RWPE1 (cell line): ENCODE data around the gene RGS8.

Experiments
- CTCF ChIA-PET: fragments of 350-600 bp; sonication (Branson Sonifier 250); formaldehyde crosslinking; extraction: SDS; loops from one replicate; lab custom pipeline; 2021; lab: Yijun Ruan, JAX
- POLR2A ChIA-PET: fragments of 400-600 bp; formaldehyde crosslinking; extraction: SDS; loops from one replicate; lab custom pipeline; 2020; ENCODE audit warnings: antibody characterized with exemption; ENCODE audit not compliant: low non-redundant PET; lab: Yijun Ruan, JAX
- DNase-seq: peaks from one replicate; pipeline ENCODE4 v3.0.0; 2012; ENCODE audit warnings: low spot score
- H3K27ac ChIP-seq: fragments of 450-650 bp; 2 replicates; pipeline ENCODE4 v1.5.1; 2017
- CTCF ChIP-seq: fragments of 450-650 bp; conservative IDR thresholded peaks from 2 replicates; pipeline ENCODE4 v1.5.1; 2017; ENCODE audit warnings: low read depth, mild to moderate bottlenecking

Gene RGS8

GRCh38 chr1:182658055-182658454 lies 26.3 kb downstream of the RGS8 start:
- CTCF ChIA-PET = interaction anchor here (0.5 kb wide), 1 partner anchor 57 kb away, joined by 3 read pairs; no protein-coding TSS in a partner anchor

GRCh38 chr1:182656842-182657397 lies 27.5 kb downstream of the RGS8 start:
- no peak for DNase-seq
- ChIA-PET CTCF (no interaction called here), POLR2A (no interaction called here)
- H3K27ac ChIP-seq = no peak overlapping the region
- TF ChIP-seq CTCF = no peak

More at GRCh38 chr1:182658055-182658454, 26.3 kb downstream of the RGS8 start:
- no peak overlapping the region for H3K27ac ChIP-seq
- no peak for TF ChIP-seq CTCF
- no peak for DNase-seq
- POLR2A ChIA-PET = no interaction called here

- no peak for DNase-seq
- no peak for TF ChIP-seq CTCF
- ChIA-PET CTCF (interaction anchor here (0.6 kb wide), 1 partner anchor 40 kb away, joined by 6 read pairs; no protein-coding TSS in a partner anchor), POLR2A (no interaction called here)
- no peak overlapping the region for H3K27ac ChIP-seq
Measured at GRCh38 chr1:182653986-182654385, 30.4 kb downstream of the RGS8 start.

GRCh38 chr1:182652933-182653332 lies 31.5 kb downstream of the RGS8 start:
- no peak for DNase-seq
- CTCF ChIA-PET = no interaction called here
- no peak overlapping the region for H3K27ac ChIP-seq
- POLR2A ChIA-PET = no interaction called here
- no peak for TF ChIP-seq CTCF

GRCh38 chr1:182651339-182651724 lies 33.1 kb downstream of the RGS8 start:
- H3K27ac ChIP-seq = no peak overlapping the region
- CTCF ChIA-PET = no interaction called here
- no peak for DNase-seq
- TF ChIP-seq CTCF = no peak
- POLR2A ChIA-PET = no interaction called here

- TF ChIP-seq CTCF = no peak
- CTCF ChIA-PET = no interaction called here
- no peak overlapping the region for H3K27ac ChIP-seq
- DNase-seq = no peak
- POLR2A ChIA-PET = no interaction called here
Measured at GRCh38 chr1:182650678-182651338, 33.6 kb downstream of the RGS8 start.
